HG03280 (cell line): ENCODE results near the gene ADCY4.
A peak's percentile ranks its signal among the peaks of the same experiment; 100 is the strongest.
"Not testable (repeated sequence)": the region's sequence is repeated elsewhere in the genome, so short reads cannot be mapped to it uniquely, and the experiment has no call there.

Experiments used
- ATAC-seq: cut with Tn5 transposase; IDR thresholded peaks from one replicate; pipeline ENCODE4 v1.9.1; 2021; ENCODE audit warnings: mild to moderate bottlenecking, moderate library complexity; ENCODE audit not compliant: unreplicated experiment

ADCY4 gene

DNA sequence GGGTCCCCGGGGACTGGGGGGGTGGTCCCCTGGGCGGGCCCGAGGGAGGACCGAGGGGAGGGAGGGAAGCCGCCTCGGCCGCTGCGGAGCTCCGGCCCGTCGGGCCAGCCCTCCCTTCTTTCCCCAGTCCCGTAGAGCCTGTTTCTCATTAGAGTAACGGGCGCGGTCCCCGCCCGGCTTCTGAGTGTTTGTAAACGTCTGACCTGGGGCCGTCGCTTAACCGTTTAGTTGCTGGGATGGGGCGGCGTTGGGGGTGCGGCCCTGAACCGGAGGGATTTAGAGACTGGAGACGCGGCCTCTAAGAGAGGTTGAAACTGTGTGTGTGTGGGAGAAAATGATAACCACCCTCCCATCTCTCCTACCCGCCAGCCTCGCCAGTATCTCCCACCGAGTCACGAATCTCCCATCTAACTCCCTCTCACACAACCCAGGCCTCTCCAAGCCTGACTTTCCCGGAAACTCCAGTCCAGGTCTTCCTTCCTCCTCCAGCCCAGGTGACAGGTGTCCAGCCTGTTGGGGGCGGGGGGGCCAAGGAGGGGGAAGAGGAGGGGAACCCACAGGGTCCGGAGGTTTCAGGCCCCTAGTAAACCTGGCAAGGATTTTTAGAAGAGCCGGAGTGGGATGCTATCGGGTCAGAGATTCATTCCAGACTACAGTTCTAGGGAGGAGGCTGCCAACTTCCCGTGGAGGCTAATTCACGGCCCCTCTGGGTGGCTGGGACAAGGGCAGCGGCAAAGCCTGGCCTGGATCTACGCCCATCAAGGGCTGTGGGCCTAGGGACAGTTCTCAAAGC, 32.0 kb upstream of the ADCY4 start:
- peak; percentile 58 for ATAC-seq

DNA sequence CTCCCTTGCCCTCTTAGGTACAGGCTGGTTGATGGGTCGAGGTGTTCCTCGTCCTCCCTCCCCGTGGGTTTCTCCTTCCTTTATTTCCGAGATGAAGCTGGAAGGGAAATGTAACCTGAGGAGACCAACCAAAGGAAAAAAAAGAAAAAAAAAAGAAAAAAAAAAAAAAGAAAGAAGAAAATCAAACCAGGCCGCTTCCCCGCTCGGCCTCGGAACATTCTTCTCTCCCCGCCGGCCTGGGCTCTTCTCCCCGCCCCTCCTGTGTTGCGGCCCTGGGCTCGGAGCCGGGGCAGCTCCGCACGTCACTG, 31.5 kb upstream of the ADCY4 start:
- ATAC-seq: no peak

DNA sequence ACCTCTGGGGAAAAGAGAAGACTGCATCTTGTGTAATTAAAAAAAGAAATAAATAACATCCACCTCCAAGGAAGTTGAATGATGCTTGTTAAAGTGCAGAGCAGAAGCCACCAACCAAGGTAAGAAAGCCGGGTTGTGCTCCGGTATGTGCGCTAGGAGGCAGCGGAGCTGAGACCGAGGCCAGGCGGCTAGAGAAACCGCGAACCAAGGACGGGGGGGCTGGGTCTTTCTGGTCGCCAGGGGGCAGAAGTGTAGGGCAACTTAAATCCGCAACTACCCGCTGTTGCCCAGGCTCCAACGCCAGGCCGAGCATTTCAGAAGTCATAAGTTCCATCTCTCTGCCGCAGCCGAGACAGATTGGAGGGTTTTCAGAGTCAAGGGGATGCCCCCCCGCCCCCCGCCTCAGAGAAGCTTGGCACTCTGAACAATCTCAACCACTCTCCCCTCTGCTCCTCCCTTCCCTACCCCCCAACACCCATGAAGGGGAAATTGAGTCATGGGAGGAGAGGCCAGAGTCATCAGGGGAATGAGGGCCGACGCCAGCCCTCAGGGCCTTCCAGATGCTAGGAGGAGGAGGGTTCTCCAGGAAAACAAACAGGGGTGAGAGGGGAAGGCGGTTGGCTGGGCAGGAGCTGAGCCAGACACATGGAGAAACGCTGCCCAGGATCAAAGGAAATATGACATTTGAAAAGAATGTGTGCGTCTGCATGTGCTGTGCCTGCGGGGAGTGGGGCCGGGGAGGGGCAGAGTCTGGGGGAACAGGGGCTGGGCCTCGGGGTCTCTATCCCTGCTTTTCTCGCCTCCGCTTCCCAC, 30.9 kb upstream of the ADCY4 start:
- ATAC-seq: peak; percentile 50

DNA sequence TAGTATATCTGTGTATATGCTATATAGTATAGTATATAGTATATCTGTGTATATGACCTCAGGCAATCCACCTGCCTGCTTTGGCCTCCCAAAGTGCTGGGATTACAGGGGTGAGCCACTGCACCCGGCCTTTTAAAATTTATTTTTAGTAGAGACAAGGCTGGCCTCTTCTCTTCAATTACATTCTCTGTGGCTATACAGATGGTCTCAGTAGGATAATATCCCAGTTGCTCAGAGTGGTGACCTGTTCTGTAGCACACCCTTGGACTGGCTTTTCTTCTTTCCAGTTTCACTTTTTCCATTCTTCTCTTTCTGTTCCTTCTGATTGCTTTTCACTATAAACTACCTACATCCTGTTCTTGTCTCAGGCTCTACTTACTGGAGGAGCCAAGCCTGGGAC, 30.0 kb upstream of the ADCY4 start:
- no peak for ATAC-seq

DNA sequence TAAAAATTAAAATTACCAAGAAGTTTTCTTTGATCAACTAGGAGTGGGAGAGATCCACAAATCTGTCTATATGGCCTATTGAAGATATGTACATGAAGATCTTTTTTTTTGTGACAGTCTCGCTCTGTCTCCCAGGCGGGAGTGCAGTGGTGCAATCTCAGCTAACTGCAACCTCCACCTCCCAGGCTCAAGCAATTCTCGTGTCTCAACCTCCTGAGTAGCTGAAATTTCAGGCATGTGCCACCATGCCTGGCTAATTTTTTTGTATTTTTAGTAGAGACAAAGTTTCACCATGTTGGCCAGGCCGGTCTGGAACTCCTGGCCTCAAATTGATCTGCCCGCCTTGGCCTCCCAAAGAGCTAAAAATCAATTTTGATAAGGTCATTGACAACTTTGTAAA, 28.5 kb upstream of the ADCY4 start:
- ATAC-seq: no peak

DNA sequence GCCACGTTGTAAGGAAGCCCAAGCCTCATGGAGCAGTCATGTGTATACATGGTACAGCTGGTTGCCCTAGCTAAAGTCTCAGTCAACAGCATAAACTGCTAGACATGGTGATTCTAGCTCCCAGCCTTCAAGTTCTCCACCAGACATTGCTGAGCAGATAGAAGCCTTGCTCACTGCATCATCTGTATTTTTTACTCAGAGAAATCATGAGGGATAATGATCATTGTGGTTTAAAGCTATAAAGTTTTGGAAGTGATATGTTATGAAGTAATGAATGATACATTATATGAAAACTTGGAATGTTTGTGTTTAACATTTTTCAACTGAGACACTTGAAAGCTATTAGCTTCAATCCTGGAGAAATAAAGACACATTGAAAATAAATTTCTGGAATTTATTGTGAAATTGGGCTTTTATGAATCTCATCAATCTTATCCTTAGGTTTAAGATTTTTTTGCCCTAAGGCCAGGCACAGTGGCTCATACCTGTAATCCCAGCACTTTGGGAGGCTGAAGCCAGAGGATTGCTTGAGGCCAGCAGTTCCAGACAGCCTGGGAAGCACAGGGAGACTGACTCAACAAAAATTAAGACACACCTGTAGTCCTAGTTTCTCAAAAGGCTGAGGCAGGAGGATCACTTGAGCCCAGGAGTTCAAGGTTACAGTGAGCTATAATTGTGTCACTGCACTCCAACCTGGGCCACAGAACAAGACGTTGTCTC, 27.5 kb upstream of the ADCY4 start:
- no peak for ATAC-seq

DNA sequence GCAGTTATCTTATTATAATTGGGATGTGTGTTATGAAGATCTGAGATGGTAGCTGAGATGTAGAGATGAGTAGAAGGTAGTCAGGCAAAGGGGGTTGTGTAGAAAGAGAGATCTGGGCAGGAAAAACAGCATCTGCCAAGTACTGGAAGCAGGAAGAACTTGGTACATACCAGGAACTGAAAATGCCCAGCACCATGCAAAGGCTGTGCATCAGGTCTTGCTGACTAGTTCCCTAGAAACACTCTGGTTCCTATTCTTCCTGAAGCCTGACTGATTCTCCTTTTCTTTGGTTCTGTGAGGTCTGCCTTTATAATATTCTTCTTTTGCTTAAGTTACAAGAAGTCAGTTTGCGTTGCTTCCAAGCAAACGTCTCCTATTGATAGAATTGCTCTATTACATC, 26.5 kb upstream of the ADCY4 start:
- no peak for ATAC-seq

DNA sequence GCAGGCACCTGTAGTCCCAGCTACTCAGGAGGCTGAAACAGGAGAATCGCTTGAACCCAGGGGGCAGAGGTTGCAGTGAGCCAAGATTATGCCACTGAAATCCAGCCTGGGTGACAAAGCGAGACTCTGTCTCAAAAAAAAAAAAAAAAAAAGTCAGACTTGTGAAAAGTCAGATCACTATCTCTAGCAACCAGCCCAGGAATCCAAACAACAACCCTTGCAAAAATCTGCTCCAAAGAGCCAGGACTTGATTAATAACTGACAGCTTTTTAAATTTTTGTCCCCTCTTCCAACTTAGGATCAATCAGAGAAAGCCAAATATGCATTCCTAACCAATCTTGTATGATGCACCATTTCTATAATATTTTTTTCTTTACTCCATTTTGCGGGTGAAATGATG, 25.4 kb upstream of the ADCY4 start:
- no peak for ATAC-seq

DNA sequence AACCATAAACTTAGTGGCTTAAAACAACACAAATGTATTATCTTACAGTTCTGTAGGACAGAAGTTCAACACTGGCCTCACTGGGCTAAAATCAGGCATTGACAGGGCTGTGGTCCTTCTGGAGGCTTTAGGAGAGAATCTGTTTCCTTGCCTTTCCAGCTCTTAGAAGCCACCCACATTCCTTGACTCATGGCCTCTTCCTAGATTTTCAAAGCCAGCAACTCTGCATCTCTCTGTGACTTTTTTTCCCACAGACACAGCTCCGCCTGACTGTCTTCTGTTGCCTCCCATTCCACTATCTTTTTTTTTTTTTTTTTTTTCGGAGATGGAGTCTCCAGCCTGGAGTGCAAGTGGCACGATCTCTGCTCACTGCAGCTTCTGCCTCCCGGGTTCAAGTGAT, 21.3 kb upstream of the ADCY4 start:
- no peak for ATAC-seq

DNA sequence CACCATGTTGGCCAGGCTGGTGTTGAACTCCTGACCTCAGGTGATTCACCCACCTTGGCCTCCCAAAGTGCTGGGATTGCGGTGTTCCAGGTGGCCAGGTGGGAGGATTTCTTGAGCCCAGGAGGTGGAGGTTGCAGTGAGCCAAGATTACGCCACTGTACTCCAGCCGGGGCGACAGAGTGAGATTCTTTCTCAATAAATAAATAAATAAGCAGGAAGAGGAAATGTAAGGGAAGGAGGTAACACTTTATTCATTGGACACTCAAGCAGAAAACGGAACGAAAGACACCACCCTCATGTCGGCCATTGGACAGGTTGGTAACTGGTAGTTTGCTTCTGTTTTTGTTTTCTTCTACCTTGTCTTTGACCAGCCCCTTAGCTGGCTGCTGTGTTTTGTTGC, 20.1 kb upstream of the ADCY4 start:
- ATAC-seq: no peak

DNA sequence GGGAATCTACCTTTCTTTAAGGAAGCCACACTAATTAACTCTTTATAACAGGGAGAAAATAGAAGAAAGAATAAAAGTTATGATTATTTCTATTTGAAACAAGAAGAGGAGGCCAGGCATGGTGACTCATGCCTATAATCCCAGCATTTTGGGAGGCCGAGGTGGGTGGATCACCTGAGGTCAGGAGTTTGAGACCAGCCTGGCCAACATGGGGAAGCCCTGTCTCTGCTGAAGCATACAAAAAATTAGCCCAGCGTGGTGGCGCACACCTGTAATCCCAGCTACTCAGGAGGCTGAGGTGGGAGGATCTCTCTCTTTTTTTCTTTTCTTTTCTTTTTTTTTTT, 19.6 kb upstream of the ADCY4 start:
- not testable (repeated sequence) for ATAC-seq

DNA sequence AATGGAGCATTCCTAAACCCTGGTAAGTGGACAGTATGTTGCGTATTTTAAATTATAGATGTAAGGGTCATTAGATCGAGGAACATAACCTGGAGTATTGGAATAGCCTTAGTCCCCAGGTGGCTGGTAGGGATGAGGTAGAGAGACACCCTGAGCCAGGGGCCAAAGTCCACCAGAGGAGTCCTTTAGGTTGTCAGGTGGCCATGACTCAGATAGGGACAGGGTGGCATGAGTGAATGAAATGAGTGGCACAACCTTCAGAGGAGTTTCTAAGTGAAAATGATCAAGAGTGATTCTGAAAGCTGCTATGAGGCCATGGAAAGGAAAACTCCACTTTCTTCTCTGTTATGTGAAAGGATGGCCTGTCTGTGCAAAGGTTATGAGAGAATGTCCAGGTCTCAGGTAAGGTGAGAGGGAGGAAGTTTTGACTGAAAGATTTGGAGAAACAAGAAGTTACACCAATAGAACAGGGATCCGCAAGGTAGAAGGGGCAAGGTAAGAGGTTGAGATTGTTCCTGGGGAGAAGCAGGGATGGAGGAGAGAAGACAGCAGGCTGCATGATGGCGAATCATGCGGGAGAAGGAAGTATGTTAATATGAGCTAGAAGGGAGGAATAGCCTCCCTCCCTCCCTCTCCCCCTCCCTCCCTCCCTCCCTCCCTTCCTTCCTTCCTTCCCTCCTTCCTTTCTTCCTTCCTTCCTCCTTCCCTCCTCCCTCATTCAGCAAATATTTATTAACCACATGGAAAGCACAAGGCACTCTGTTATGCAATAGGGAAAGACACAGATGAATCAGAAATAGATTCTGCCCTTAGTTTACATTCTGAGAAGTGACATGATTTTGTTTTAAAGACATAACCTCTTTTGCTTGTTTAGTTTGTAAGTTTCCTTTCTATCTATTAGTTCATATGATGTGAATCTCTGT, 18.9 kb upstream of the ADCY4 start:
- no peak for ATAC-seq

DNA sequence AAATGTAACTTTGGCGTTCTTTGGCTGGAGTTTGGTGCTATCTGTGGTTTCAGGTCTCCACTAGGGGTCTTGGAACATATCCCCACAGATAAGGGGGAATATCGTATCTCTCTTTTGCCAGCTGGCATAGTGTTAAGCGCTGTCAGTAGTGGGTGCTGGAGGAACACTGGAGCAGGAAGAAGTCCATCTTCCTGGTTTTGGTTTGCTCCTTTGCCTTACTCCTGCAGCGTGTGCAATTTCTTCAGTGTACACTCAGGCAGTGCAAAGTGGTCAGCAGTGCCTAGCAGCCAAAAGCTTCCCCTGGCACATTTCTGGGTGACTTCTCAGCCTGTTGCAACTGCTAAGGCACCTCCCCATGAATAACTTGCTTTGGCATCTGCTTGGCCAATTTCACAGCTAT, 16.6 kb upstream of the ADCY4 start:
- ATAC-seq: no peak

DNA sequence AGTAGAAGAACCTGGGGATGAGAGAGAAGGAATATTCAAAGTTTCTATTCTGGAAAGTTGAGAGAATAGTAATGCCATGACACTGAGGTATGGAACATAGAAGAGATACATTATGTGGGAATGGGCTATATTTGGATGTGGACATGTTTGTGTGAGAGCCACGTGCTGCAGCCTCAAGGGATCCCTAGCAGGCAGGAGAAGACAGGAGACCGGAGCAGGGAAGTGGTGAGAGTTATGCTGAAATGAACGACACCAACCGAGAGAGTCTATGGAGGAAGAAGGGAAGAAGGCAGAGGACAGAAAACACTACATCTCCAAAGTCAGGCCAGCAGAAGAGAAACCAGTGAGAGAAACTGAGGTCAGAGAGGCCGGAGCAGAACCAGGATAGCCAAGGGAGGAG, 14.9 kb upstream of the ADCY4 start:
- no peak for ATAC-seq

DNA sequence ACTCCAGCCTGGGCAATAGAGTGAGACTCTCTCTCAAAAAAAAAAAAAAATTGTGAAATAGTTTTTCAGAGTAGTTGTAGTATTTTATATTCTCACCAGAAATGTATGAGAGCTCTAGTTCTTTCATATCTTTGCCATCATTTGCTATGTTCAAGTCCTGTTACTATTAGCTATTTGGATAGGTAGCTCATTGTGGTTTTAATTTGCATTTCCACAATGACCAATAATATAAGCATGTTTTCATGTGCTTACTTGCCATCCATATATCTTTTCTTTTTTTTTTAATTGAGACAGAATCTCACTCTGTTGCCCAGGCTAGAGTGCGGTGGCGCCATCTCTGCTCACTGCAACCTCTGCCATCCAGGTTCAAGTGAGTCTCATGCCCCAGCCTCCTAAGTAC, 13.3 kb upstream of the ADCY4 start:
- ATAC-seq: no peak

DNA sequence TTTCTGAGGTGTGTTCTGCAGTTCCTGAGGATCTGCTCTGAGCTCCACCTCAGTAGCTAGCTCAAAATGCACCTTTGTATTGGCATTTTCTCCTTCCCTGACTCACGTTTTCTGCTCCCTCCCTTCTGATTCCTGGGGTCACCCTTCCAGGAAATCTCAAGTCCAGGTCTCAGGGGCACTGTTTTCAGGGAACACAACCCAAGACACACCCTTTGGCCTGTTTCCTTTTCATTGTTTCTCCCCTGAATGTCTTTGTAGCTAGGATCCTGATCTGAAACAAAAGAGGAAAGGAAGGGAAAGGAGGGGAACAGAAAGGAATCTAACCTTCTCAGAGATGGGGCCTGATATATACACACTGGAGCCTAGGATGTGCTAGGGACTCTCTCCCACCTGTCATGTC, 12.3 kb upstream of the ADCY4 start:
- no peak for ATAC-seq

DNA sequence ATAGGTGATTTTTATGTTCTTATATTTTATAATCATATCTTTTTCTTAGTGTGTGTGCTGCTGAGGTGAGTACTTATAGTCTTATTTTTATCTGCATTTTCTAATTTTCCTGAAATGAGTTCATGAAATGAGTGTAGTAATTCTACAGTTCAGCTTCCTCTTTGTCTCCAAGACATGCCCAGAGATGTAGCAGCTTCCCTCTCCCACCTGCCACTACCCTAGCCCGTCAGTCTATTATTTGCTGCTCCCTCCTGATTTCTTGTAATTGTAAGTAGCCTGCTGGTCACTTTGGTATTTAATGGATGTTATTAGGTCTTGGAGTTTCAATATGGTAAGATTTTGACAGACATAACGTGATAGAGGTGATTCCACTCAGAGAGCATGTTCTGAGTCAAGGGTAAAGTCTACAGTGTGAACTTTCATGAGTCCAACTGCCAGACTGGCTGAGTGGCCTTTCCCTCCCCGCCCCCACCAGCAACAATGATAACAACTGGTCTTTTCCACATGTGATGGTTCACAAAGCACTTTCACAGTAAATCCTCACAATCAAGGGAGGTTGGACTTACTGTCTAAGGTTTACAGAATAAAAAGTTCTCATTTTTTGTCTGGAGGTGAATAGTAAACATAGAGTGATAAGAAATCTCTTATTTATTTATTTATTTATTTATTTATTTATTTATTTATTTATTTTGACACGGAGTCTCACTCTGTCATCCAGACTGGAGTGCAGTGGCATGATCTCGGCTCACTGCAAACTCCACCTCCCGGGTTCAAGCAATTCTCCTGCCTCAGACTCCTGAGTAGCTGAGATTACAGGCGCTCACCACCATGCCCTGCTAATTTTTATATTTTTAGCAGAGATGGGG, 9.2 kb upstream of the ADCY4 start:
- ATAC-seq: no peak

DNA sequence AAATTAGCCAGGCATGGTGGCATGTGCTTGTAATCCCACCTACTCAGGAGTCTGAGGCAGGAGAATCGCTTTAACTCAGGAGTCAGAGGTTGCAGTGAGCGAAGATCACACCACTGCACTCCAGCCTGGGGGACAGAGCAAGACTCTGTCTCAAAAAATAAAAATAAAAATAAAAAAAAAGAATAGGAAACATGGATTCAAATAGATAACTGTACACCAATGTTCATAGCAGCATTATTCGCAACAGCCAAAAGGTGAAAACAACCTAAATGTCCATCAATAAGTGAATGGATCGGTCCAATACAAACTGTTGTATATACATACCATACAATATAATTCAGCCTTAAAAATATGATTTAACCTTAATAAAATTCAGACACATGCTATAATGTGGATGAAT, 8.0 kb upstream of the ADCY4 start:
- no peak for ATAC-seq

DNA sequence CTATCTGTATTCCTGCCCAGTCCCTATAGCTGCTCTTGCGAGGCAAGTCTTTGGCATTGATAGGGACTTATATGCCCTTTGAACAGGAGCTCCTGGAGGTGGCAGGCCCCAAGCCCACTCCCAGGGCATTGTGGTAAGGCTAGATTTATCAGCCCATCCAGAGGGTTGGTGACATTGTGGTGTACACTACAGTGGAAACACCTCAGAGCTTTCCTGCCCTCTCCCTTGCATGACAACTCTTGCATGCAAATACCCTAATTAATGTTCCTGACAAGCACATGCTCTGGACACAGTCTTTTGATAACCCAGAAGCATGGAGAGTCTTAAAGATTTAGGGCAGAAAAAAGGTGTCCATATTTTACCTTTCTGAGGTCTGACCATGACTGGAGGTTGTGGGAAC, 5.7 kb upstream of the ADCY4 start:
- ATAC-seq: no peak
